H1 (cell line): ENCODE results near the gene NAT9.

Experiments used
- CEBPB ChIP-seq: IDR thresholded peaks from 2 replicates; pipeline ENCODE4 v1.6.1; 2012; ENCODE audit warnings: low read depth, low read length
- HDAC6 ChIP-seq: IDR thresholded peaks from one replicate; pipeline ENCODE4 v1.7.1; 2012; ENCODE audit warnings: low read depth, mild to moderate bottlenecking, inconsistent platforms, low read length, moderate library complexity
- JUND ChIP-seq: IDR thresholded peaks from 2 replicates; pipeline ENCODE4 v1.6.1; 2011; ENCODE audit warnings: mild to moderate bottlenecking, improper control_type of control experiment, low read length
- RAD21 ChIP-seq, 2 experiments: IDR thresholded peaks in 1 of 2; conservative IDR thresholded peaks in 1 of 2; 2 replicates each; pipeline ENCODE4 v1.6.1; 2011; ENCODE audit warnings: low read depth in 2 of 2, low read length in 2 of 2, improper control_type of control experiment in 1 of 2, inconsistent platforms in 1 of 2, mild to moderate bottlenecking in 1 of 2, moderate library complexity in 1 of 2
- SIN3A ChIP-seq, 2 experiments: IDR thresholded peaks in 1 of 2; conservative IDR thresholded peaks in 1 of 2; 2 replicates each; pipeline ENCODE4 v1.6.1; 2011 to 2012; ENCODE audit warnings: low read length in 2 of 2, improper control_type of control experiment in 1 of 2, low read depth in 1 of 2, mild to moderate bottlenecking in 1 of 2
- SP1 ChIP-seq: IDR thresholded peaks from 2 replicates; pipeline ENCODE4 v1.6.1; 2011; ENCODE audit warnings: low read depth, low read length
- USF2 ChIP-seq: IDR thresholded peaks from 2 replicates; pipeline ENCODE4 v1.6.1; 2011; ENCODE audit warnings: low read length, improper control_type of control experiment
- TF ChIP-seq, protein P1 (sequence below), 3 experiments: IDR thresholded peaks; 1 replicate in 2 of 3; 2 replicates in 1 of 3; pipeline versions ENCODE4 v1.5.1 to v1.6.1; 2011; ENCODE audit warnings: low read length in 3 of 3, mild to moderate bottlenecking in 3 of 3, inconsistent platforms in 2 of 3, low read depth in 1 of 3, moderate library complexity in 1 of 3; ENCODE audit not compliant: insufficient read depth in 1 of 3; ENCODE audit errors: control extremely low read depth in 1 of 3

- TF ChIP-seq CEBPB (no peak), SIN3A (conservative IDR thresholded peaks at IDR 0.05 in 1 of 2, IDR thresholded peaks at IDR 0.05 in 1 of 2; ENCODE audit: low read depth in 1 of 2, low read length in 2 of 2) (no peak), JUND (no peak), SP1 (no peak), RAD21 (IDR thresholded peaks at IDR 0.05 in 1 of 2, conservative IDR thresholded peaks at IDR 0.05 in 1 of 2; ENCODE audit: low read depth in 2 of 2, low read length in 2 of 2) (no peak), USF2 (no peak), HDAC6 (no peak)
- TF ChIP-seq, protein P1, sequence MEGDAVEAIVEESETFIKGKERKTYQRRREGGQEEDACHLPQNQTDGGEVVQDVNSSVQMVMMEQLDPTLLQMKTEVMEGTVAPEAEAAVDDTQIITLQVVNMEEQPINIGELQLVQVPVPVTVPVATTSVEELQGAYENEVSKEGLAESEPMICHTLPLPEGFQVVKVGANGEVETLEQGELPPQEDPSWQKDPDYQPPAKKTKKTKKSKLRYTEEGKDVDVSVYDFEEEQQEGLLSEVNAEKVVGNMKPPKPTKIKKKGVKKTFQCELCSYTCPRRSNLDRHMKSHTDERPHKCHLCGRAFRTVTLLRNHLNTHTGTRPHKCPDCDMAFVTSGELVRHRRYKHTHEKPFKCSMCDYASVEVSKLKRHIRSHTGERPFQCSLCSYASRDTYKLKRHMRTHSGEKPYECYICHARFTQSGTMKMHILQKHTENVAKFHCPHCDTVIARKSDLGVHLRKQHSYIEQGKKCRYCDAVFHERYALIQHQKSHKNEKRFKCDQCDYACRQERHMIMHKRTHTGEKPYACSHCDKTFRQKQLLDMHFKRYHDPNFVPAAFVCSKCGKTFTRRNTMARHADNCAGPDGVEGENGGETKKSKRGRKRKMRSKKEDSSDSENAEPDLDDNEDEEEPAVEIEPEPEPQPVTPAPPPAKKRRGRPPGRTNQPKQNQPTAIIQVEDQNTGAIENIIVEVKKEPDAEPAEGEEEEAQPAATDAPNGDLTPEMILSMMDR (IDR thresholded peaks at IDR 0.05; ENCODE audit: control extremely low read depth in 1 of 3, insufficient read depth in 1 of 3, low read depth in 1 of 3, low read length in 3 of 3) = no peak
Measured at GRCh38 chr17:74782571-74782970, 6.4 kb upstream of the NAT9 start.
